ENCODE data around the gene FEZF2. TPM values are rescaled to one million over a fixed set of nuclear protein-coding genes. Genes with fewer than 3 reads are reported as not detected.

The FEZF2 gene
- total and polyA plus RNA-seq, 4 experiments from 2014 or later: not detected

DNA sequence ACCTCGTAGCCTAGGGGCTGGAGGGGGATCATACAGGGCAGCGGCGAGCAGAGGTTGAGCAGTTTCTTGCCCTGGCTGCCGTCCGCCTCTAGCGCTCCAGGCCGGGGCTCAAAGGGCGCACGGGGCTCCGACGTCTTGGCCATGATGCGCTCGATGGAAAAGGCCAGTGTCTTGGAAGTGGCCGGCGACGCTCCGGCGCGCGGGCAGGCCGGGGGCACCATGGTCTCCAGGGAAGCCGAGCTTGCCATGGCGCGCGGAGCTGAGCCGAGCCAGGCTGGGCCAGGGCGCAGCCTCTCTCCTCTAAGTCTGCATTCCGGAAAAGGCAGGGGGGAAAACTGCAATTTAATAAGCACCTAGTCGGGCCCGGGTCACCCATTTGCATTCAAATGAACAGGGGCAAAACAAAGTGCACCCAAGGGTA lies 719 bp downstream of the FEZF2 start:
- H3K4me3 ChIP-seq (ENCODE audit: low read length in 2 of 2): no peak overlapping the region
- H3K9me3 Mint-ChIP-seq: peaks cover 0 to 11% (median 2%) of the 10 kb centered on the region in 8 donors
- H3K4me1 Mint-ChIP-seq: peaks cover 0 to 16% (median 3%) of the 10 kb centered on the region in 4 donors
- no peaks in the 10 kb centered on the region for H3K9me3 ChIP-seq (ENCODE audit: control insufficient read depth in 1 of 2, low read length in 2 of 2)
- no peak overlapping the region for H3K27ac Mint-ChIP-seq
- no peaks in the 10 kb centered on the region for H3K4me1 ChIP-seq (ENCODE audit: insufficient read depth, low read length)
- ChIA-PET POLR2A (ENCODE audit: partially characterized antibody) (no interaction called here), CTCF (ENCODE audit: partially characterized antibody) (no interaction called here)
- intact Hi-C loops (cut with micrococcal nuclease): no loop called here
- peaks cover 16% of the 10 kb centered on the region for H3K27me3 ChIP-seq (ENCODE audit: insufficient read depth, low read length)
- H3K36me3 ChIP-seq (ENCODE audit: insufficient read depth, low read length): no peaks in the 10 kb centered on the region
- no peak overlapping the region for H3K27ac ChIP-seq (ENCODE audit: low read depth, low read length)
- peaks cover 48 to 71% of the 10 kb centered on the region in 2 donors for H3K27me3 Mint-ChIP-seq
- no peak overlapping the region for H3K4me3 Mint-ChIP-seq
- H3K36me3 Mint-ChIP-seq: no peaks in the 10 kb centered on the region
- DNase-seq: no peak

DNA sequence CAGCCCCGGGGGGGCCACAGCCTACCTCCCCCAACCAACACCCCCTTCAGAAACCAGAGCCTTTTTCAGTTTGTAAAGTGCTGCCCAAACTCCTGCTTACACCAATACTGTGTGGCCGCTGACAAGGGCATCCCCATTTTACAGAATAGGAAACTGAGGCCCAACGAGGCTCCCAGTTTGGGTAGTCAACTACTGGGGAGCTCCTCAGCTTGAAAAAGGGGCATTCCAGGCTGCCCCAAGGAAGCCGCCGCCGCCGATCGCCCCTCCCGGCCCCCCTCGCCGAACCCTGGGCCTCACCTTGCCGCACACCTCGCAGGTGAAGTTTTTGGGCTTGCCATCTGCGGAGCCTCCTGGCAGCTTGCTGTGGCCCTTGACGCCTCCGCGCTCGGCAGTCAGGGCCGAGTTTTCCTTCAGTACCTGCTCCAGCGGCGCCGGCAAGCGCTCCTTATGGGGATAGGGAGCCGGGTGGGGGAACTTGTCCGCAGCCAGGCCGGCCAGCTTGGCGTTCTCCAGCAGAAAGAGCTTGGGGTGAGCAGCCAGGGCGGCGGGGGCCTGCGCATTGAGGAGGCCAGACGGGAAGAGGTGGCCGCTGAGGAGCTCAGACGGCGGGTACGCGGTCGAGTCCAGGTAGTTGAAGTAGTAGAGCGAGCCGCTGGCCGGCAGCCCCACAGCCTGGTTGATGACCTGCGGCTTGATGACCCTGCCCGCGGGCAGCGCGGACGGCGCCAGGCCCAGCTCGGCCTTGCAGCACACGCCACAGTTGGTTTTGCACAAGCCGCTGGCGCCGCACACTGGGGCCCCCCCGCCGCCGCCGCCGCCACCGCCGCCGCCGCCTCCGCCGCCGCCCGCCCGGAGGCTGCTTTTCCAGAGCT lies 1.4 kb downstream of the FEZF2 start:
- no peak overlapping the region for H3K27ac ChIP-seq (ENCODE audit: low read depth, low read length)
- ChIA-PET CTCF (ENCODE audit: partially characterized antibody) (no interaction called here), POLR2A (ENCODE audit: partially characterized antibody) (no interaction called here)
- Mint-ChIP-seq H3K4me1 (peaks cover 0 to 16% (median 3%) of the 10 kb centered on the region in 4 donors), H3K27me3 (peaks cover 51 to 73% of the 10 kb centered on the region in 2 donors), H3K36me3 (no peaks in the 10 kb centered on the region), H3K27ac (no peak overlapping the region), H3K4me3 (no peak overlapping the region), H3K9me3 (peaks cover 0 to 11% (median 2%) of the 10 kb centered on the region in 8 donors)
- H3K27me3 ChIP-seq (ENCODE audit: insufficient read depth, low read length): peaks cover 13% of the 10 kb centered on the region
- intact Hi-C loops (cut with micrococcal nuclease): no loop called here
- no peaks in the 10 kb centered on the region for H3K36me3 ChIP-seq (ENCODE audit: insufficient read depth, low read length)
- no peak for DNase-seq
- H3K9me3 ChIP-seq (ENCODE audit: control insufficient read depth in 1 of 2, low read length in 2 of 2): no peaks in the 10 kb centered on the region
- no peaks in the 10 kb centered on the region for H3K4me1 ChIP-seq (ENCODE audit: insufficient read depth, low read length)
- no peak overlapping the region for H3K4me3 ChIP-seq (ENCODE audit: low read length in 2 of 2)

GRCh38 chr3:62370858-62371719 lies 2.3 kb downstream of the FEZF2 start:
- Mint-ChIP-seq H3K9me3 (peaks cover 0 to 11% (median 2%) of the 10 kb centered on the region in 8 donors), H3K27me3 (peaks cover 49 to 69% of the 10 kb centered on the region in 2 donors), H3K36me3 (no peaks in the 10 kb centered on the region), H3K4me3 (peak overlapping the region in 1 of 8 donors; percentile 2), H3K4me1 (peaks cover 0 to 16% (median 3%) of the 10 kb centered on the region in 4 donors), H3K27ac (no peak overlapping the region)
- Histone ChIP-seq H3K27ac (ENCODE audit: low read depth, low read length) (no peak overlapping the region), H3K4me1 (ENCODE audit: insufficient read depth, low read length) (no peaks in the 10 kb centered on the region), H3K36me3 (ENCODE audit: insufficient read depth, low read length) (no peaks in the 10 kb centered on the region), H3K27me3 (ENCODE audit: insufficient read depth, low read length) (peaks cover 12% of the 10 kb centered on the region), H3K4me3 (ENCODE audit: low read length in 2 of 2) (no peak overlapping the region), H3K9me3 (ENCODE audit: control insufficient read depth in 1 of 2, low read length in 2 of 2) (no peaks in the 10 kb centered on the region)
- ChIA-PET CTCF (ENCODE audit: partially characterized antibody) (no interaction called here), POLR2A (ENCODE audit: partially characterized antibody) (no interaction called here)
- DNase-seq: no peak
- intact Hi-C loops (cut with micrococcal nuclease): no loop called here

DNA sequence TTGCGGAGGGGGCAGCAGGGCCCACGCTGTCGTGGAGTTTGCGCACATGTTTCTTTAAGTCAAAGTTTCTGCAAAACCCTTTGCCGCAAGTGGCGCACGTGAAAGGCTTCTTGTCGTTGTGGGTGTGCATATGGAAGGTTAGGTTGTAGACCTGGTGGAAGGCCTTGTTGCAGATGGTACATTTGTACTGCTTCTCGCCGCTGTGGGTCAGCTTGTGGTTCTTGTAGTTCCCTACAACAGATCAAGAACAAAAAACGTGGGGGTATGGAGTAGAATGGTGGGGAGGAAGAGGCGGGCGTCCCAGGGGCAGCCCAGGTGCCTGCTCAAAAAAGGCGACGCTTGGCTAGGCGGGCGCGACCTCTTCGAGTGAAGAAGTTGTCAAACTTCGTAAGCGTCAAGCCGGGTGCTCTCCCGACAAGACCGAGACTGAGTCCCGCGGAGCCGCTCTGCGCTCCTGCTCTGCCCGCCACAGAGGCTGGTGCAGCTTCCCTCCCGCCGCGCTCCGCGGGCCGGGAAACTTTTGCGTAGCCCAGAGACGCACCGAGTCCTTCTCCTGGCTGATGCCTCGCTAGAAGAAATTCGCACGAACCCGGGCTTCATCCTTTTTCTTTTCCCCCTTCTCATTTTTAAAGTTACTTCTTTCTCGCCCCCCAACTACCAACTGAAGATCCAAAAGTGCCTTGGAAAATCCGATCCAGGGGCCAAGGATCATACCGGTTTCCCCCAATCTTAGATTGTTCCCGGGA lies 3.1 kb downstream of the FEZF2 start:
- Histone ChIP-seq H3K9me3 (ENCODE audit: control insufficient read depth in 1 of 2, low read length in 2 of 2) (no peaks in the 10 kb centered on the region), H3K4me1 (ENCODE audit: insufficient read depth, low read length) (no peaks in the 10 kb centered on the region), H3K27me3 (ENCODE audit: insufficient read depth, low read length) (peaks cover 11% of the 10 kb centered on the region), H3K27ac (ENCODE audit: low read depth, low read length) (no peak overlapping the region), H3K4me3 (ENCODE audit: low read length in 2 of 2) (no peak overlapping the region), H3K36me3 (ENCODE audit: insufficient read depth, low read length) (no peaks in the 10 kb centered on the region)
- Mint-ChIP-seq H3K36me3 (no peaks in the 10 kb centered on the region), H3K9me3 (peaks cover 0 to 9% (median 2%) of the 10 kb centered on the region in 8 donors), H3K4me3 (peak overlapping the region in 1 of 8 donors; percentile 2), H3K27ac (no peak overlapping the region), H3K27me3 (peaks cover 51 to 66% of the 10 kb centered on the region in 2 donors), H3K4me1 (peaks cover 0 to 16% (median 3%) of the 10 kb centered on the region in 4 donors)
- intact Hi-C loops (cut with micrococcal nuclease): no loop called here
- CTCF ChIA-PET (ENCODE audit: partially characterized antibody): no interaction called here
- POLR2A ChIA-PET (ENCODE audit: partially characterized antibody): no interaction called here
- no peak for DNase-seq

DNA sequence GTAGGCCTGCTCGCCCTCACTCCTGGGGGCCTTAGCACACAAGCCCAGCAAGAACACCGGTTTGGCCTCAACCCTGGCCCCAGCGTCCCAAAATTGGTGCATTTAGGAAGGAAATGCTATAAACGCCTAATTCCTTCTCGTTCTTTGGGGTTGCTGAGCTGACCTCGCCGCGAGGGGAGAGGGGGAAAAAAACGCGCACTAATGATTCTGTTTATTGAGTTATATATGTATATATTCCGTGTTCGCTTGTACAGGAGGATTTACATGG lies 3.9 kb downstream of the FEZF2 start:
- Mint-ChIP-seq H3K4me3 (no peak overlapping the region), H3K27ac (no peak overlapping the region), H3K27me3 (peaks cover 46 to 60% of the 10 kb centered on the region in 2 donors), H3K36me3 (no peaks in the 10 kb centered on the region), H3K9me3 (peaks cover 0 to 8% (median 0%) of the 10 kb centered on the region in 8 donors), H3K4me1 (peaks cover 0 to 12% (median 3%) of the 10 kb centered on the region in 4 donors)
- POLR2A ChIA-PET (ENCODE audit: partially characterized antibody): no interaction called here
- no peaks in the 10 kb centered on the region for H3K36me3 ChIP-seq (ENCODE audit: insufficient read depth, low read length)
- H3K4me1 ChIP-seq (ENCODE audit: insufficient read depth, low read length): no peaks in the 10 kb centered on the region
- H3K27me3 ChIP-seq (ENCODE audit: insufficient read depth, low read length): peaks cover 12% of the 10 kb centered on the region
- CTCF ChIA-PET (ENCODE audit: partially characterized antibody): no interaction called here
- no peak overlapping the region for H3K4me3 ChIP-seq (ENCODE audit: low read length in 2 of 2)
- H3K27ac ChIP-seq (ENCODE audit: low read depth, low read length): no peak overlapping the region
- no peaks in the 10 kb centered on the region for H3K9me3 ChIP-seq (ENCODE audit: control insufficient read depth in 1 of 2, low read length in 2 of 2)
- intact Hi-C loops (cut with micrococcal nuclease): no loop called here
- DNase-seq: no peak

DNA sequence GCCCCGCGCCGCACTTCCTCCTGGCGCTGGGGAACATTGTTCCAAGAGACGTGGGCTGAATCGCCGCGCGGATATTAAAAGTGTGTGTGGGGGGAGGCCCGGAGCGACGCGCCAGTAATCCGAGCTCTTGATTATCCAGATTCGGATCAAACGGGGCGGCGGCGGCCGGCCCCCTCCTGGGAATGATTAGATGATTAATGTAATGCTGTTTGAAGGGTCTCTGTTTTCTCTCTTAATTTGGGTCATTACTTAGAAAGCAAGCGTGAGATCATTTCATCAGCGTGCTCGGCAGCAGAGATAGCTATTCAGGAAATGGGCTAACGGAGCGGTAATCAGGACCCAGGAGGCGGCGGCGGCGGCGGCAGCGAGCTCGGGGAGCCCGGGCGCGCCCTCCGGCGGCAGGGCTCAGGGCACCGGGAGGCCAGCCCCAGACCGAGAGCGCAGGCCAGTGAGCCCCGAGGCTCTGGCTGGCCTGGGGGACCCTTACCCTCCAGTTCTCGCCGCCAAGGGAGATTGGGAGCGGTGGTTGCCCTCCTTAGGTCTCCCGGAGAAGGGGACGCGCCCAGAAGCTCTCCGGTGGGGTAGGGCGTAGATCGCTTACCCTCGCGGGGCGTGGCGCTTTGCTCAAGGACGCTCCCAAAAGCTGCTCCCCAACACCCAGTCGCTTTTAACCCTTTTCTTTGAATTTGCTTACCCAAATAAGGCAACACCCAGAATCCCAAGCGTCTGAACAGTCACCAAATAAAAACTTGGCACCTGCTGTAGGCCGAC lies 4.5 kb downstream of the FEZF2 start:
- ChIA-PET POLR2A (ENCODE audit: partially characterized antibody) (no interaction called here), CTCF (ENCODE audit: partially characterized antibody) (no interaction called here)
- Histone ChIP-seq H3K4me3 (ENCODE audit: low read length in 2 of 2) (no peak overlapping the region), H3K27me3 (ENCODE audit: insufficient read depth, low read length) (peaks cover 12% of the 10 kb centered on the region), H3K4me1 (ENCODE audit: insufficient read depth, low read length) (no peaks in the 10 kb centered on the region), H3K9me3 (ENCODE audit: control insufficient read depth in 1 of 2, low read length in 2 of 2) (no peaks in the 10 kb centered on the region), H3K36me3 (ENCODE audit: insufficient read depth, low read length) (no peaks in the 10 kb centered on the region), H3K27ac (ENCODE audit: low read depth, low read length) (no peak overlapping the region)
- H3K36me3 Mint-ChIP-seq: no peaks in the 10 kb centered on the region
- H3K4me3 Mint-ChIP-seq: no peak overlapping the region
- H3K27ac Mint-ChIP-seq: no peak overlapping the region
- H3K27me3 Mint-ChIP-seq: peaks cover 42 to 55% of the 10 kb centered on the region in 2 donors
- DNase-seq: no peak
- intact Hi-C loops (cut with micrococcal nuclease): no loop called here
- peaks cover 0 to 6% (median under 1%) of the 10 kb centered on the region in 4 donors for H3K4me1 Mint-ChIP-seq
- peaks cover 0 to 8% (median 0%) of the 10 kb centered on the region in 8 donors for H3K9me3 Mint-ChIP-seq
